ENCODE results near the gene PGM2.
"Not testable (repeated sequence)": the region's sequence is repeated elsewhere in the genome, so short reads cannot be mapped to it uniquely, and the experiment has no call there.

The PGM2 gene

DNA sequence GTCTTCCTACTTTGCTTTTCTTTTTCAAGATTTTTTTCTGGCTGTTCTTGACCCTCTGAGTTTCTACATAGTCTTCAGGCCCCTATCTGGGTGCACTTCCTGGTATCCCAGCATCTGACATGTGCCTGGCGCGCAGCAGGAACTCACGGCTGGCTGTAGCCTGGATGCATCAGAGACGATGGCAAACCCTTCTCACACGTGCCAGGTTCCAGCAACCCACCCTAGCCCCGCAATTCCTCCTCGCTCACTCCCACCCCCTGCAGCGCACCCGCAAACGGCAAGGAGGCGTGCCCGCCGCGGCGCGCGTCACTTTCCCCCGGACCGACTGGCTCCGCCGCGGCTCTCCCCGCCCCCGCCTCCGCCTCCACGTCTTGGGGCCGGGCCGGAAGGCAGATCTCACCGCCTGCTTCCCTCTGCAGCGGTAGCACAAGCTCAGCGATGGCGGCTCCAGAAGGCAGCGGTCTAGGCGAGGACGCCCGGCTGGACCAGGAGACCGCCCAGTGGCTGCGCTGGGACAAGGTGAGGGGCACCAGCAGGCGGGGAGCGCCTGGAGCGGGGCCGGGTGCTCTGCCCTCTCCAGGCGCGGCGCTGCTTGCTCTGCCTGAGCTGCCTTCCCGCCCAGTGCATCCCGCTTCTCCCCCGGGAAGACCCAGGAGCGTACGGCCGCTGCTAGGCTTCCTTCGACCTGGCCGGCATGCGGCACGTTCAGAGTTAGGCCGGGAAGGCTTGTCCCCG, at the start of gene PGM2:
PGM2 (plus strand) TSS at position 392 of the 735 bp plus-strand sequence; CDS start at position 439, 47 bp downstream.
- DNase-seq, result peak; percentile 97

DNA sequence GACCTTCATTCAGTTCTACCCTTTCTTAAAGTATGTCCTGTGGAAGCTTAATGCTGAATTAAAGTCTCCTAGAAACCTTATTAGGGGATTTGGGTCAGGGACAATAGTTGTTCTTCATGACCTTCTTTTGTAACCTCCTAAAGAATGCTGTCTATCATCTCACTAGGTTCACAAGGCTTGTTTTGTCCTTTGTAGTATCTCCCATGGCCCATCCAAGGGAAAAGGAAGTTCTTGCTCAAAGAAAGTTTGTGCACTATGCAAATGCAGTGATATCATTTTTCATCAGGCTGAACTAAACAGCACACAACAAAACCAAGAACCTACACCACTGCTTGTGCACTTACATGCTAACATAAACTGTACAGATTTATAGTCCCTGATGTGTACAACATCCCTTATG, 46.6 kb upstream of the PGM2 start:
- no peak for DNase-seq

DNA sequence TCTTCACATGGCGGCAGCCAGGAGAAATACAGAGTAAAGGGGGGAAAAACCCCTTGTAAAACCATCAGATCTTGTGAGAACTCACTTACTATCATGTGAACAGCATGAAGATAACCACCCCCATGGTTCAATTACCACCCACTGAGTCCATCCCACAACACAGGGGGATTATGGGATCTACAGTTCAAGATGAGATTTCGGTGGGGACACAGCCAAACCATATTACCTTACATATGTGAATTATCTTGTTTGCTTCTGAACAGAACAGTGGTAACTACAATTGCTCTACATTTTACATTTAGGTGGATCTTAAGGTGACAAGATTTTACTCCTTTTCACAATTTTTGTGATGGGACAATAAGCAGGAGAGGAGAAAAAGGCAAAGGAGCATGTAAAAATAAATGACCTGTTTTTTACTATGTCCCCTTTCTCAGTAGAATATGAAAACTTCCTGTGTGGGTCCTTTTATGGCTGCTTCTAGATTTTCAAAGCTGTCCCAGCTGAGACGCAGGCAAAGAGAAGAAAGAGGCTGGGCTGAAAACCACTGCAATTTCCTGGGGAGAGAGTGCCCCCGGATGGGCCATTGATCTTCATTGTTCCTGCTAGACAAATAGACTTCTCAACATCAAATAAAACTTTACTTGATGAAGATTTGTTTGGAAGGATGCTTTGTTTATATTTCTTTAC, 45.9 kb upstream of the PGM2 start:
- peak; percentile 74 for DNase-seq

DNA sequence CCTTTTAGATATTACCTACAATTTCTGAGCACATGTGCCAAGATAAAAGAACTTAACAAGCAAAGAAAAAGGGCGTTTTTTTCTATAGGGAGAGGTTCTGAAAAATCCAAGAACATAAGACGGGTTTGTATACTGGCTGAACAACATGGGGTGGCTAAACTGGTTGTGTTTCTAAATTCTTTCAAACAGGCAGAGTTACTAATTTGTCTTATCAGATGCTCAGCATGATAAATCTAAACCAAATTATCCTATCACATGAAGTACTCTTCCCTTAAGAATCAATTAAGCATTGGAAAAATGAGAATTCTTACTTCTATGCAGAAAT, 45.4 kb upstream of the PGM2 start:
- DNase-seq, result no peak

DNA sequence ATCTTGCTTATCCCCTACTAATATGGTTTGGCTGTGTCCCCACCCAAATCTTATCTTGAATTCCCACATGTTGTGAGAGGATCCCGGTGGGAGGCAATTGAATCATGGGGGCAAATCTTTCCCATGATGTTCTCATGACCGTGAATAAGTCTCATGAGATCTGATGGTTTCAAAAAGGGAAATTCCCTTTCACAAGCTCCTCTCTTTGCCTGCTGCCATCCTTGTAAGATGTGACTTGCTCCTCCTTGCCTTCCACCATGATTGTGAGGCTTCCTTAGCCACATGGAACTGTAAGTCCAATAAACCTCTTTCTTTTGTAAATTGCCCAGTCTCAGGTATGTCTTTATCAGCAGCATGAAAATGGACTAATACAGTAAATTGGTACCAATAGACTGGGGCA, 40.2 kb upstream of the PGM2 start:
- not testable (repeated sequence) for DNase-seq

DNA sequence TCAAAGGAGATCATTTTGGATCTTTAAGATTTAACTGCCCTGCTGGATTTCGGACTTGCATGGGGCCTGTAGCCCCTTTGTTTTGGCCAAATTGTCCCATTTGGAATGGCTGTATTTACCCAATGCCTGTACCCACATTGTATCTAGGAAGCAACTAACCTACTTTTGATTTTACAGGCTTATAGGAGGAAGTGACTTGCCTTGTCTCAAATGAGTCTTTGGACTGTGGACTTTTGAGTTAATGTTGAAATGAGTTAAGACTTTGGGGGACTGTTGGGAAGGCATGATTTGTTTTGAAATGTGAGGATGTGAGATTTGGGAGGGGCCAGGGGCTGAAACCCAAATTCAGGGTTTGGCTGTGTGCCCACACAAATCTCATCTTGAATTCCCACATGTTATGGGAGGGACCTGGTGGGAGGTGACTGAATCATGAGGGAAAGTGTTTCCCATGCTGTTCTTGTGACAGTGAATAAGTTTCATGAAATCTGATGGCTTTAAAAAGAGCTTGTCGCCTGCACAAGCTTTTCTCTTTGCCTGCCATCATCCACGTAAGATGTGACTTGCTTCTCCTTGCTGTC, 38.5 kb upstream of the PGM2 start:
- not testable (repeated sequence) for DNase-seq

DNA sequence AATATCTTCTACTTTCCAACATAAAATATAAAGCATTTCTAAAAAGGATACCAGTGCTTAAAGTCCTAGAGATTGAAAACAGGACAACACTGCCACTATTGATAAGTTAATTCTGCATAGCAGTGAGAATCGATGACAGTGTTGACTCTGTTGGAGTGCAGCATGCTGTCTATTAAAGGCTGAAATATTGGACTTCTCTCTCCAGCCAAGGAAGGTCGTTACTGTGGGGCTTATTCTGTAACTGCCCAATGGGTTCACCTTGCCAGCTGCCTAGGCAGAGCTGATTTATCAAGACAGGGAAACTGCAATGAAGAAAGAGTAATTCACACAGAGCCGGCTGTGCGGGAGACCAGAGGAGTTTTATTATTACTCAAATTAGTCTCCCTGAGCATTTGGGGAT, 37.7 kb upstream of the PGM2 start:
- DNase-seq, result no peak

DNA sequence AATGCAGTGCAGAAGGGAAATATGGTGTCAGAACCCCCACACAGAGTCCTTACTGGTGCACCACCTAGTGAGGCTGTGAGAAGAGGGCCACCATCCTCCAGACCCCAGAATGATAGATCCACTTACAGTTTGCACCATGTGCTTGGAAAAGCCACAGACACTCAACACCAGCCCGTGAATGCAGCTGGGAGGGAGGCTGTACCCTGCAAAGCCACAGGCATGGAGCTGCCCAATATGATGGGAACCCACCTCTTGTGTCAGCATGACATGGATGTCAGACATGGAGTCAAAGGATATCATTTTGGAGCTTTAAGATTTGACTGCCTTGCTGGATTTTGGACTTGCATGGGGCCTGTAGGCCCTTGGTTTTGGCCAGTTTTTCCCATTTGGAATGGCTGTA, 34.2 kb upstream of the PGM2 start:
- DNase-seq, result no peak

DNA sequence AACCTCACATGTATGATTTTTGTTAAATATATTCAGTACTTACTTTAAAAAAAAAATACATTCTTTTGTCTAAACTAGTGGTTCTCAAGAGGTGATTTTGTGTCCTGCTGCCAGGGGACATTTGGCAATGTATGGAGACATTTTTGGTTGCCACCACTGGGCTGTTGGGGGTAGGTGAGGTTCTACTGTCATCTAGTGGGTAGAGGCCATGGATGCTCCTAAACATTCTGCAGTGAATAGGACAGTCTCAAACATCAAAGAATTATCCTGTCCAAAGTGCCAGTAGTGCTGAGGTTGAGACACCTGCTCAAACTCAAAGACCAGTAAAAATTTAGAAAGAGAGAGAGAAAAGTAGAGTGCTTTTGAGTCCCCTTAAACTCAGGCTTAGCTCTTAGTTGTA, 32.9 kb upstream of the PGM2 start:
- DNase-seq, result peak; percentile 73

DNA sequence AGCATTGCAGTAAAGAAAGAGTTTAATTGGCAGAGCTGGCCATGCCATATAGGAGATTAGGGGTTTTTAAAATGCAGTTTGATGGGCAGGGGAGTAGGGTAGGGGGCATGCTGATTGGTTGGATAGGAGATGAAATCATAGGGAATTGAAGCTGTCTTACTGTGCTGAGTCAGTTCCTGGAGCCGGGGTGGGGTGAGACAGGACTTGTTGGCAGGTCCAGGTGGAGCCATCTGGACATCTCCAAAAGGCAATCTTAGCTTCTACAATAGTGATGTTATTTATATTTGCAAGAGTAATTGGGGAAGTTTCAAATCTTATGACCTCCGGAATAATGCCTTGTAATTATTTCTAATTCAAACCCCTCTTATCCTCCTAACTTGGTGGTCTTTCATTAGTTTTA, 32.4 kb upstream of the PGM2 start:
- no peak for DNase-seq

DNA sequence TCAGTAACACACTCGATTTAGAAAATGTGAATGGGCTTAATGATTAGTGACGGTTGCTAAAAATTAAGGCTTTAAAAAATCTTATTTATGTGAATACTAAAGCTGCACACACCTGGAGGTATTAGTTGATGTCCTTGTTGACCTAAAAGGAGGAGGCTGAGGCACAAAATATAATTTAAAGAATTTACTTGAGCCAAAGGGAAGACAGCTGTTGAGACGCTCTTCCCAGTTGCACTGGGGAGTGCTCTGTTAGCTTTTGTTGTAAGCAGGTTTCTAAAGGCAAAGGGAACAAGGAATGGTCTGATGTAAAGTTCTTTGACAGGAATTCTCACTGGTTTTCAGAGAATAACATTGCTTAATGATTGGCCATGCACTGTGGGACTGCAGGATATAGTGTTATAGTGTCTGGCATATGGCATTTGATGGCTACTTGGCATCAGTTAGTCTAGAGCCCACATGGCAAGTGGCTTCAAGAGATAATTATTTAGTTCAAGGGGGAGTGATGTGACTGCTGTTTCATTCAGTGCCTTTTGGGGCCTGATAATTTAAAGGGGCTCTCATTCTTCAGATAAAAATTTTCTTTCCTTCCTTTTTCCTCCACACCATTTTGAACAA, 30.8 kb upstream of the PGM2 start:
- DNase-seq, result peak; percentile 85

DNA sequence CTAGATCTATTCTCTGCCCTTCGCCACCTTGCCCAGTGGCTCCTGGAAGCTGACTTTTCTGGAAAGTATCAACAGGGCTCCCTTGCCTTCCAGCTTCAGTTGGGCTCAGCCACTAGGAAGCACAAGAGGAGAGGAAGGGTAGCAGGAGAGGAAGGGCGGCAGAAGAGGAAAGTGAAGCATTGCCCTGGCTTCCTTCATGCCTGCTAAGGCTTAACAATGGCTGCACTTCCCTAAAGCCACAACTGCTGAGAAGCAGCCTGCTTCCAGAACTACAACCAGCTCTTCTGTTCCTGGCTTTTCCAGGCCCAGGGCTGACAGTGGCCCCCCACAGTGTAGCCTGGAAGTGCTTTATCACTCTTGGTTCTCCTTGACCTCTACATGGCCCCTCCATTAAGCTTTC, 29.1 kb upstream of the PGM2 start:
- DNase-seq, result no peak

DNA sequence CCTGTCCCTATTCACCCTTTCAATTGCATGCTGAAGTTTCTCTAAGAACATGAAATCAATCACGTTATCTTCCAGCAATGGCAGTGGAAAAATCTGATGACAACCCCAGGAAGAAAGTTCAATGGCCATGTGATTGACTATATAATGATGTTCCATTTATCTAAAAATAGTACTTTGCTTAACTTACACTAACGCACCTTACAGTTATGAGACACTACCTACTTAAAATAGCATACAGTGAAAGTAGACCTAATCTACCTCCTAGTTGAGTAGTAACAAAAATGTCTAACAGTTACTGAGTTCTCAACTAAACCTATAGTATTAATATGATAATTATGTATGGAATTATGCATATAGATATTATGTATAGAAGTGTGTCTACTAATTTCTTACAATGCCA, 28.6 kb upstream of the PGM2 start:
- DNase-seq, result no peak

DNA sequence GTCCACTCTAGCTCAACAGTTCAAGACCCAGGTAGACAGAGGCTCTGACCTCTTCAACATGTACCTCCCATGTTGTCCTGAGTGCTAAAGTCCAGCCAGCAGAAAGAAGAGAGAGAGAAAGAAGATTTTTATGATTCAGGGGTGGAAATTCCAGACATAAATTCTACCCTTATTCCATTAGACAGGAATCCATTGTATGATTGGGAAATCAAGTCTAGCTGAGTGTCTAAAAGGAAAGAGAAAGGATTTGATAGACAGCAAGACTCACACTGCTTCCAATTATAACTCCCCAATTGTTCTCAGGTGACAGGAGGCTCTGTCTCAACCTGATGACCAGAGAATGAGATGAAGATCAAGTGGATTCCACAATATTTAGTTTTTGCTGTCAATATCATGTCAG, 27.9 kb upstream of the PGM2 start:
- no peak for DNase-seq

DNA sequence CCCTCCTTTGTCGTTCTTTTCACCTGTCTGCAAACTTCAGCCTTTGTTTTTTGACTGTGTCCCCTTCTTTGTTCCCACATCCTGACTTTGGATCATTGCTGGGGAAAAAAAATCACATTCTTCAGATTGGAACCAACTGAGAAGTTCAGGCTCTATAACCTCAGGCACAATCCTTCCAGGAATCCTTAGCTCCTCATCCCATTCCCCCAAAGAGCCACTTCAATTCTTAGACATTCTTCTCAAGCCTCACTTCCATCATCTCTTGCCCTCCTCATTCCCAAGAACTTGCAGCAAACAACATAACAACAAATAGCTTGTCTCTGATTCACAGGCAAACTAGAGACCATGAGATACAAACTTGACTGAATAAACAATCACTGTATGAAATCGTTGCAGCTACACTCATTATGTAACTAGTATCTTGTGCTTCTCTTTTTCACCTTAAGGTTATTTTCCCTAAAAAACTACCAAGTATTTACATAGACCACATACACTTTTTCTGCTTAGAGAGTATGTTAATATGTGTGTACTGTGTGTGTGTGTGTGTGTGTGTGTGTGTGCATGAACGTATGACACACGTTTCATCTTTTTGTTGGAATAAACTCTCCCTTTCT, 26.4 kb upstream of the PGM2 start:
- DNase-seq, result no peak

DNA sequence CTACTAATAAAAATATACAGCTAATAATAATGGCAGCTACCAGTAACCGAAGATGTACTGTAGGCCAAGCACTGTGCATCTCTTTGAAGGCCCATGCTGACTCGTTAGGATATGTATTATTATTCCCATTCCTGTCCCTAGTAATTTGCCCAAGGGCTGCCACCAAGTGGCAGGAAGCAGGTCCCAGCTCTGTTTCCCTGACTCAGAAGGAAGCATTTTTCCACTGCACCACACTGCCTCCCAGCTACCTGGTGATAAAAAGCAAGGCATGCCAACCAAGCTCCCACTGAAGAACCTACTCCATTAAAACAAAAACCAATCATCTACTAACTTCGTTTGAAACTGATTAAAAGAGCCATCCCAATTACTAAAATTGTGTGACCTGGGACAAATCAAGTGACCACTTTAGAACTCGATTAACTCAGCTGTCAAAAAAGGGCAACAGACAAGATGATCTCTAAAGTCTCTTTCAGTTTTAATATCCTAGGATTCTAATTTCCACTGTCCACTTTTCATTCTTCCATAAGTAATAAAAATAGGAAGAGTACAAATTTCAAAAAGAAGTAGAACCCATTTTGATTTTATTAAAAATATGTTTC, 24.3 kb upstream of the PGM2 start:
- DNase-seq, result peak; percentile 59

DNA sequence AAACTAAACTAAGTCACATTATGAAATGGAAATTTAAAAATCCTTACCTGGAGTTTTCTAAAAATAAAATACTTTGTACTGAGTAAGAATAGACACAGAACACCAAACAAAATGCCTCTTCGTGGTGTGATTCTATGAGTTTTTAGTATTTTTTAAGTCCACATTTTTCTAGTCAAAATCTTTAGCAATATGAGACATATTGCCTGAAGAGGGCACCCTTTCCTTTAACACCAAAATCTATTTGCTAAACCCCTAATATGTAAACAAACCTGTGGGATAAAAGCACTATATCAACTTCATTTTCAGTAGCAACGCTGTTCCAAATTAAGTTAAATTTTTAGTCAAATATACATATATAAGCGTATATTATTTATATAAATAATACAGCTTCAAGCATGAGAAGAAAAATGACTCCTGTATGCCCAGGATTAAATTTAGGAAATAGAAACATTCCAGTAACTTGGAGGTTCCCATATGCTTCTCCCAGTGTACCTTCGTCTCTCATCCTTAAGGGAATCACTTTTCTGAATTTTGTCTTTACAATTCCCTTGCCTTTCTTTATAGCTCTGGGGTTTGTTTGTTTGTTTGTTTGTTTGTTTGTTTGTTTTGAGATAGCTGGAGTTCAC, 23.0 kb upstream of the PGM2 start:
- DNase-seq, result peak; percentile 86

DNA sequence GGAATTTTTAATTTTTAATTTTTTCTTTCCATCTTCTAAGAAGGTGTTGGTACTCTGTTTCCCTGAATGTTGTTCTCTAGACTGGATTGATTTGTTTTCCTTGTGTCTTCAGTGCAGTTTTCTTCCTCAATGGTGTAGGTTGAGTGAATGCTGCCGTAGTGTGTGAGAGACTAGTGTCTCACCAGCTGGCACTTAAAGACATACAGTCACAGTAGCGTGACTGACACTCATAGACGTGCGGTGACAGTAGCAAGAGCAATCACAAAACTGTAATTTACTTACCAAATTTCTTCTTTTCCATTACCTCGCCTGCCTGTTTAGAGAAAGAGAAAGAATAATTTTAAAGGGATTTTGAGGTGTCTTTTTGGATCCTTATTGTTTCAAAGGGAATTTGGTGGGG, 21.4 kb upstream of the PGM2 start:
- DNase-seq, result no peak

DNA sequence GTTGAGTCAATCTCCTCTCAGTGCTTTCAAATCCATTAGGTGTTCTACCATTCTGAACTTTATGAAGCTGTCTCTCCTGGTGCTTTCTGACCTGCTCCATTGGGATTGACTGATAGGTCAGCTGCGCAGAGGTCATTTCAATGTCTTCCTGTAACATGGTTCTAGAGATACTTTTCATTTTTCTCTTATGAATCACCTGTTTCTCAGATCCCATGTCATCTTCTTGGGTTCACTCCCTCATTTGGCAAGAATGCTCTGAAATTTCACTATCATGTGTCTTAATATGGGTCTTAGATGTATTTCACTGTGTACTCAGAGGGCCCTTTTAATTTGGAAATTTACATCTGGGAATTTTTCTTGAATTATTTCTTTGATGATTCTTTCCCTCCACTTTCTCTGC, 13.8 kb upstream of the PGM2 start:
- no peak for DNase-seq

DNA sequence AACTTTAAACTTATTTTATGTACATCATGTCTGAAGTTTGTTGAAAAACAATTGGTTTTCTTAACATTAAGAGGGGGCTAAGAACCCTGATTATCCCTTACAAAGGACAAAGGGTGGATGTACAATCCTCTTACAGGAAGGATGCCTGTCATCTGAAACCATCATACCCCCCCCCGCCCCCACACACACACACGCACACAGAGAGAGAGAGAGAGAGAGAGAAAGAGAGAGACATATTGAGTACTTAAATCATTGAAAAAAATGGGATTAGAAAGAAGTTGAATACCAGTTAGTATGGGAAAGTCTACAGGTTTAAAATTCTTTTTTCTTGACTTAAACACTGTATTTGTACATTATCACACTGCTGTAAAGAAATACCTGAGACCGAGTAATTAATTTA, 10.9 kb upstream of the PGM2 start:
- DNase-seq, result no peak

DNA sequence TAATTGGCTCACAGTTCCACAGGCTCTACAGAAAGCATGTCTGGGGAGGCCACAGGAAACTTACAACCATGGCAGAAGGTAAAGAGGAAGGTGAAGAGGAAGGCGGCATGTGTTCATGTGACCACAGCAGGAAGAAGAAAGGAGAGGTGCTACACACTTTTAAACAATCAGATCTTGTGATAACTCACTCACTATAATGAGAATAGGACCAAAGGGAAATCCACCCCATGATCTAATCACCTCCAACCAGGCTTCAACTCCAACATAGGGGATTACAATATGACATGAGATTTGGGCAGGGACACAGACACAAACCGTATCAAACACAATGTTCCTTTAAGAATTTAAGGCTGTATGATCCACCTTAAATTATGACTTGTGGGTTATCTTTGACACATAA, 10.5 kb upstream of the PGM2 start:
- DNase-seq, result peak; percentile 20

DNA sequence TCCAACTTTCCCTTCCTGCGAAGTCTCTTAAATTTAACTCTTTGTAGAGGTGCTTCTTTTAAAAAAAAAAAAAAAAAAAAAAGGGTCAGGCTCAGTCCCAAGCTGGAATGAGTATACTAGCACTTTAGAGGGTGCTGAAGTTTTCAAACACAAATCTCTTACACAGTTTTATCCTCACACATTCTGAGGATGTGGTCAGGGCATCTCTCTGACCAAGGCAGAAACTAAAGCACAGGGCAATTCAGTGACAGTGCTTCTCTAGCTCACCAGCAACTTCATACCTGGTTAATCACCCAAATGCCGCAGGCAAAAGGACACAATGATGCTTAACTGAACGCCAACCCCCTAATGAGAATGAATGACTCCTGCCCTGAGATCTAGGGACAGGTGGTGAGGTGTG, 9.8 kb upstream of the PGM2 start:
- no peak for DNase-seq

DNA sequence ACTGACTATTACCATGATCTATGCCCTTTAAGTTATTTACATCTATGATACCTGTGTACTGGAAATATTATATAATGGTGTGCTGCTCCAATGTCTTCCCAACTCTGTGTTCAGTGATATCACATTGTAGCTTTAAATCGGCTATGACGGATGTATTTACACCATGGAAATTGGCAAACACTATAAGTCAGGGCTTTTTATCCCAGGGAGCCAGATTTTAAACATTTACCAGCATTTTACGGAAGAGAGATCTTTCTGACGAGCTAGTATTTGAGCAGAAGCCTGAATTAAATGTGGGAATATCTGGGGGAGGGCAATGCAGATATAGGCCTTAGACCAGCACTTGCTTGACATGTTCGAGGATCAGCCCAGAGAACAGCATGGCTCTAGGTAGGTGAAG, 7.7 kb upstream of the PGM2 start:
- no peak for DNase-seq

Data from hematopoietic multipotent progenitor cell treated with erythropoietin and hydrocortisone succinate and interleukin-3 and kit ligand, for 4 days (in vitro differentiated cells).